Measurements from ENCODE around the gene GCM1.

The GCM1 gene

DNA sequence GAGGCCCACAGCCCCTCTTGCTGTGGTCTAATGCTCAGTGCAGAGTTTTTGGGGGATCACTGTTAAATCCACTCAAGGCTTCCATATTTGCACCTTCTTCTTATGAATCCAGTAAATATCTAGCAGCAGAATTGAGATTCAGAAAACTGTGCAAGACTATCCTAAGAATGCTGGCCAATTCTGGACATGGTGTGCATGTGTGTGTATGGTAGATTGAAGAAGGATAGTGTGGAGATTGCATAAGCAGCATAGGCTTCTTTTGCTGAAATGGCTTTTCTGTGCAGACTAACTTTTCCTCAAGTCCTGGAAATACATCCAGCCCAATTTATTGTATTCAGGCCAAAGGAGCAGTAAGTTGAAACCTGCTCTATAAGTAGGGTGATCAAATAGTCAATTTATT lies 43.7 kb downstream of the GCM1 start:
- Histone ChIP-seq H3K36me3 (replicated peaks) (peaks cover 20% of the 10 kb centered on the region), H3K27me3 (replicated peaks) (no peaks in the 10 kb centered on the region), H3K4me3 (ENCODE audit: low read depth, low read length) (no peak overlapping the region), H3K27ac (no peak overlapping the region)
- TF ChIP-seq, protein P1, sequence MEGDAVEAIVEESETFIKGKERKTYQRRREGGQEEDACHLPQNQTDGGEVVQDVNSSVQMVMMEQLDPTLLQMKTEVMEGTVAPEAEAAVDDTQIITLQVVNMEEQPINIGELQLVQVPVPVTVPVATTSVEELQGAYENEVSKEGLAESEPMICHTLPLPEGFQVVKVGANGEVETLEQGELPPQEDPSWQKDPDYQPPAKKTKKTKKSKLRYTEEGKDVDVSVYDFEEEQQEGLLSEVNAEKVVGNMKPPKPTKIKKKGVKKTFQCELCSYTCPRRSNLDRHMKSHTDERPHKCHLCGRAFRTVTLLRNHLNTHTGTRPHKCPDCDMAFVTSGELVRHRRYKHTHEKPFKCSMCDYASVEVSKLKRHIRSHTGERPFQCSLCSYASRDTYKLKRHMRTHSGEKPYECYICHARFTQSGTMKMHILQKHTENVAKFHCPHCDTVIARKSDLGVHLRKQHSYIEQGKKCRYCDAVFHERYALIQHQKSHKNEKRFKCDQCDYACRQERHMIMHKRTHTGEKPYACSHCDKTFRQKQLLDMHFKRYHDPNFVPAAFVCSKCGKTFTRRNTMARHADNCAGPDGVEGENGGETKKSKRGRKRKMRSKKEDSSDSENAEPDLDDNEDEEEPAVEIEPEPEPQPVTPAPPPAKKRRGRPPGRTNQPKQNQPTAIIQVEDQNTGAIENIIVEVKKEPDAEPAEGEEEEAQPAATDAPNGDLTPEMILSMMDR (IDR thresholded peaks at IDR 0.05; ENCODE audit: low read depth, low read length, missing control alignments): no peak
- DNase-seq: no peak
- in situ Hi-C loops (cut with HindIII; ENCODE audit: low pct_ligation_motif_present, low sequenced_read_pairs): no loop called here

DNA sequence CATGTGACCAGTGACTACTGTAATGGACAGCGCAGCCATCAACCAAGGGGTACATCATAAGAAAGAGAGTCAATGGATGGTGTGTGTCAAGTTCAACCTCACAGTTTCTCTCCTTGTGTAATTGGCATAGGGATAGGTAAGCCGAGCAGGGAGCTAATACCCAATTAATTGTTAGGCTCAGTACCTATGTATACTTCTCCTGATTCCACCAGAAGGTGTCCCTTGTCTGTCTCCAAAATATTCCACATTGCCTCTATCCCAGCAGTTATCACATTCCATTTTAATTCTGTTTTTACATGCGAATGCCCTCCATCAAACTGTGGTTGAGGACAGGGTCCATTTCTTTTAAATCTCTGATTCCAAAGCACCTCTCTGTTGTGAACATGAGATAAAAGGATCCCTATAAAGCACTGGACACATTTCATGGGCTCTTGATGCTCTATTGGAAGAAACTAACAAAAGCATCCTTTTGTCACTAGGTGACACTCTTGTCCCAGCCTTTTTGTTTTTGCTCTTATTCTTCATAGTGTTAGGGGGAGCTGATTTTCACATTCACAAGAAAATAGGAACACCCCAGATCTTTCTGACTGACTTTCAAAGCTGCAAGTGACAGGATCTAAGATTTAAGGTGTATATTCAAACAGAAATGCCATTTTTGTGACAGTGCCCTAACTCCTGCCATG lies 44.5 kb downstream of the GCM1 start:
- no peak for DNase-seq
- Histone ChIP-seq H3K36me3 (replicated peaks) (peaks cover 20% of the 10 kb centered on the region), H3K4me3 (ENCODE audit: low read depth, low read length) (no peak overlapping the region), H3K27ac (no peak overlapping the region), H3K27me3 (replicated peaks) (no peaks in the 10 kb centered on the region)
- TF ChIP-seq, protein P1 (IDR thresholded peaks at IDR 0.05; ENCODE audit: low read depth, low read length, missing control alignments): no peak
- in situ Hi-C loops (cut with HindIII; ENCODE audit: low pct_ligation_motif_present, low sequenced_read_pairs): no loop called here

DNA sequence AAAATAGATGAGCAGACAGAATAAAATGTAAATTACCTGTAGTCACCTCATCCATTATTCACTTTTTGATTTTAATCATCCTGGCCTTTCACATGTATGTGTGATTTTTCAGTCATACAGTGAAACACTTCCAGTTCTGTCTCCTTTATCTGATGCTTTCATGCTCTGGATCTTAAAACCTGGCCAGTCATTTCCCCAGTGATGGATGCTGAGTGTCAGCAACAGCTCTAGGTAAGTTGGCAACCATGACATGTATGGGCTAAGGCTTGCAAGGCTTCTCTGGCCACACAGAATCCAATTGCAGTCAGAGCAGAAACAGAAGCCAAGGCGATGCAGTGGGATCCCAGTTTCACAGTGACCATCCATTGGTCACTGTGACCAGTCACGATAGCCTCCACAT lies 47.6 kb downstream of the GCM1 start:
- Histone ChIP-seq H3K36me3 (replicated peaks) (peaks cover 33% of the 10 kb centered on the region), H3K4me3 (ENCODE audit: low read depth, low read length) (no peak overlapping the region), H3K27me3 (replicated peaks) (no peaks in the 10 kb centered on the region), H3K27ac (no peak overlapping the region)
- no peak for DNase-seq
- in situ Hi-C loops (cut with HindIII; ENCODE audit: low pct_ligation_motif_present, low sequenced_read_pairs): no loop called here
- TF ChIP-seq, protein P1 (IDR thresholded peaks at IDR 0.05; ENCODE audit: low read depth, low read length, missing control alignments): no peak

DNA sequence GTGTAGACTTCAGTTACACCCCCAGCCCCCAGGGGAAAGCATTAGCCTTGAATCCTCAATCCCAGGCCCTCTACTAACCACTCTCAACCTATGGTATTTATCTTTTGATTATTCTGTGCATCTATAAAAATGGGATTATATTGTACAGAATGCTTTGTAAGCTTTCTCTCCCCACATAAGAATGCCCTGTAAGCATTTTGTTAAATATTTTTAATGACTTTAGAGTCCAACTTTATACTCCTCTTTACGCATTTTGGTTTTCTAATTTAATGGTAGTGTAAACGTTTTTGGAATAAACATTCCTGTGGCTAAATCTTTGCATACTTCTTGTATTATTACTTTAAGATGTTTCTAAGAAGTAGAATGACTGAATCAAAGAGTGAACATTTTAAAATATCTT lies 48.1 kb downstream of the GCM1 start:
- no peaks in the 10 kb centered on the region for H3K27me3 ChIP-seq (replicated peaks)
- no peak overlapping the region for H3K27ac ChIP-seq
- H3K36me3 ChIP-seq (replicated peaks): peaks cover 36% of the 10 kb centered on the region
- H3K4me3 ChIP-seq (ENCODE audit: low read depth, low read length): no peak overlapping the region
- in situ Hi-C loops (cut with HindIII; ENCODE audit: low pct_ligation_motif_present, low sequenced_read_pairs): no loop called here
- TF ChIP-seq, protein P1 (IDR thresholded peaks at IDR 0.05; ENCODE audit: low read depth, low read length, missing control alignments): no peak
- DNase-seq: no peak

- no peaks in the 10 kb centered on the region for H3K27me3 ChIP-seq (replicated peaks)
- no peak overlapping the region for H3K4me3 ChIP-seq (ENCODE audit: low read depth, low read length)
- no peak overlapping the region for H3K27ac ChIP-seq
- peaks cover 52% of the 10 kb centered on the region for H3K36me3 ChIP-seq (replicated peaks)
- in situ Hi-C loops (cut with HindIII; ENCODE audit: low pct_ligation_motif_present, low sequenced_read_pairs): no loop called here
- DNase-seq: no peak
- TF ChIP-seq, protein P1 (IDR thresholded peaks at IDR 0.05; ENCODE audit: low read depth, low read length, missing control alignments): no peak
Observed at GRCh38 chr6:53095716-53096115, 52.9 kb downstream of the GCM1 start.

DNA sequence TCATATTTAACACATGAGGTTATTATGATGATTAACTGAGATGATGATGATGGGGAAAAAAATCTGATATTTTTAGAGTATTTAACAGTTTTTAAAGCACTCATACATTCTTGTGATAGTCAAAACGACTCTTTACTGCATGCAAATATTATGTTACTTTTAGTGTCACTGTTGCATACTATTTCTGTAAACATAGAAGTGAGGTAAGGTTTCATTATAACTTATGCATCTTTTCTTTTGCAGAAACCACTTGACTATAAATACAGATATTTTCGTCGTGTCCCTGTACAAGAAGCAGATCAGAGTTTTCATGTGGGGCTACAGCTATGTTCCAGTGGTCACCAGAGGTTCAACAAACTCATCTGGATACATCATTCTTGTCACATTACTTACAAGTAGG lies 53.4 kb downstream of the GCM1 start:
- TF ChIP-seq, protein P1 (IDR thresholded peaks at IDR 0.05; ENCODE audit: low read depth, low read length, missing control alignments): no peak
- in situ Hi-C loops (cut with HindIII; ENCODE audit: low pct_ligation_motif_present, low sequenced_read_pairs): no loop called here
- Histone ChIP-seq H3K27ac (no peak overlapping the region), H3K4me3 (ENCODE audit: low read depth, low read length) (no peak overlapping the region), H3K27me3 (replicated peaks) (no peaks in the 10 kb centered on the region), H3K36me3 (replicated peaks) (peaks cover 56% of the 10 kb centered on the region)
- no peak for DNase-seq

Data from brain microvascular endothelial cell (primary cell).